Spleen (tissue), 11 donors: Measurements from ENCODE around the gene MYOZ2. TPM values are rescaled to one million over a fixed set of nuclear protein-coding genes. Genes with fewer than 3 reads are reported as not detected.

ENCODE experiments used
- DNase-seq: peaks from one replicate; pipeline ENCODE4 v3.0.0-alpha.2; 2020
- H3K27ac ChIP-seq, 8 donors: fragments of 200-600 bp; sonication (generic) in 7 of 8; 1 replicate in 4 of 8; 2 replicates in 4 of 8; pipeline versions ENCODE4 v1.5.0 to v1.8.0; 2016 to 2021; ENCODE audit warnings: inconsistent platforms in 4 of 8, mild to moderate bottlenecking in 4 of 8, moderate library complexity in 1 of 8
- H3K27me3 ChIP-seq, 7 donors: fragments of 200-600 bp; sonication (generic) in 6 of 7; replicated peaks in 1 of 7; 1 replicate in 4 of 7; 2 replicates in 3 of 7; pipeline versions ENCODE4 v1.5.0 to v1.8.0; 2016 to 2021; ENCODE audit warnings: inconsistent platforms in 3 of 7, mild to moderate bottlenecking in 1 of 7
- H3K36me3 ChIP-seq, 6 donors: fragments of 200-600 bp; sonication (generic) in 5 of 6; 1 replicate in 4 of 6; 2 replicates in 2 of 6; pipeline versions ENCODE4 v1.5.0 to v1.8.0; 2016 to 2021; ENCODE audit warnings: inconsistent platforms in 2 of 6
- H3K4me1 ChIP-seq, 6 donors: fragments of 200-600 bp; sonication (generic) in 5 of 6; 1 replicate in 3 of 6; 2 replicates in 3 of 6; pipeline versions ENCODE4 v1.5.0 to v1.8.0; 2016 to 2021; ENCODE audit warnings: inconsistent platforms in 3 of 6
- H3K4me3 ChIP-seq, 8 donors: fragments of 200-600 bp; sonication (generic) in 7 of 8; 1 replicate in 4 of 8; 2 replicates in 4 of 8; pipeline versions ENCODE4 v1.5.0 to v1.8.0; 2016 to 2021; ENCODE audit warnings: inconsistent platforms in 4 of 8, mild to moderate bottlenecking in 4 of 8, moderate library complexity in 2 of 8
- H3K9me3 ChIP-seq, 8 donors: fragments of 200-600 bp; sonication (generic) in 7 of 8; 1 replicate in 4 of 8; 2 replicates in 4 of 8; pipeline versions ENCODE4 v1.5.0 to v1.8.0; 2016 to 2021; ENCODE audit warnings: inconsistent platforms in 4 of 8
- CTCF ChIP-seq, 11 experiments: fragments of 200-600 bp in 7 of 11; fragments of 450-650 bp in 4 of 11; sonication (generic) in 4 of 11; IDR thresholded peaks in 8 of 11; conservative IDR thresholded peaks in 3 of 11; 1 replicate in 7 of 11; 2 replicates in 4 of 11; pipeline versions ENCODE4 v1.4.0 to v1.8.0; 2016 to 2021; ENCODE audit warnings: antibody characterized with exemption in 11 of 11, inconsistent platforms in 4 of 11, mild to moderate bottlenecking in 1 of 11
- POLR2A ChIP-seq, 3 donors: fragments of 450-650 bp; IDR thresholded peaks; one replicate each; pipeline ENCODE4 v1.5.1; 2017; ENCODE audit warnings: antibody characterized with exemption in 3 of 3, mild to moderate bottlenecking in 1 of 3
- POLR2AphosphoS5 ChIP-seq, 3 donors: sonication (generic); formaldehyde crosslinking; IDR thresholded peaks; one replicate each; pipeline ENCODE4 v1.5.1; 2017; ENCODE audit warnings: antibody characterized with exemption in 3 of 3
- WGBS, 5 donors: extraction: QIAGEN DNeasy Blood & Tissue Kit in 3 of 5; methylation state at CpG; one replicate each; pipeline versions ENCODE4 v1.1.5 to v1.1.7; 2013 to 2018; 5-methylcytosine and 5-hydroxymethylcytosine counted together
- intact Hi-C: fragments of 100-400 bp; cut with DNase I; formaldehyde crosslinking; loops from one replicate; pipeline ENCODE4 v1.15.0; 2023; ENCODE audit warnings: low total_unique reads
- polyA plus RNA-seq, 3 donors: library from polyadenylated mRNA; stranded (reverse); fragments of 200-250 nt; gene quantifications; one replicate each; pipeline ENCODE4 v1.2.1, GENCODE V29; 2013
- total RNA-seq, 7 donors: library from RNA; depleted of rRNA in 3 of 7; stranded (reverse); fragments of >200 nt in 3 of 7; fragmentation: NEBNext Ultra II Directional in 4 of 7; extraction: Animal tissue kit (Norgen Biotek cat#: 25700) in 4 of 7; gene quantifications; one replicate each; pipeline versions ENCODE4 v1.1.0 to v1.2.1, GENCODE V29; 2016 to 2021
- donor health status: healthy with polysubstance abuse.
- donor health status: DM: no; HTN: no; CAD: no; lungs with moderate emphysema.
- donor health status: DM: no; HTN: no; CAD: no.
- donor health status: Bipolar disorder and iron deficiency.
- donor health status: healthy.
- donor health status: DM: no; HTN: no; CAD: no.
- donor health status: DM: yes; HTN: yes; CAD: no.

MYOZ2 gene
- total and polyA plus RNA-seq, 10 donors = 0.26 to 0.54 (median 0.41) TPM; not detected in 1

GRCh38 chr4:119103263-119103662 is 32.4 kb upstream of the MYOZ2 start:
- no peak for TF ChIP-seq CTCF (IDR thresholded peaks at IDR 0.05 in 8 of 11, conservative IDR thresholded peaks at IDR 0.05 in 3 of 11)
- peak in 1 of 3 donors; percentile 33 for TF ChIP-seq POLR2AphosphoS5 (IDR thresholded peaks at IDR 0.05)
- no peak for TF ChIP-seq POLR2A (IDR thresholded peaks at IDR 0.05)
- Histone ChIP-seq H3K9me3 (no peaks in the 10 kb centered on the region), H3K4me3 (no peak overlapping the region), H3K36me3 (no peaks in the 10 kb centered on the region), H3K27me3 (peaks cover 0 to 3% (median 0%) of the 10 kb centered on the region in 7 donors), H3K27ac (peak overlapping the region in 4 of 8 donors; percentile 23 to 52 (median 42)), H3K4me1 (peaks cover 0 to 14% (median 9%) of the 10 kb centered on the region in 6 donors)
- WGBS, 5 donors = 7 to 49% (median 33%) methylated on average over 2 of the region's 2 CpGs
- no peak for DNase-seq
- intact Hi-C loops = no loop called here

DNA sequence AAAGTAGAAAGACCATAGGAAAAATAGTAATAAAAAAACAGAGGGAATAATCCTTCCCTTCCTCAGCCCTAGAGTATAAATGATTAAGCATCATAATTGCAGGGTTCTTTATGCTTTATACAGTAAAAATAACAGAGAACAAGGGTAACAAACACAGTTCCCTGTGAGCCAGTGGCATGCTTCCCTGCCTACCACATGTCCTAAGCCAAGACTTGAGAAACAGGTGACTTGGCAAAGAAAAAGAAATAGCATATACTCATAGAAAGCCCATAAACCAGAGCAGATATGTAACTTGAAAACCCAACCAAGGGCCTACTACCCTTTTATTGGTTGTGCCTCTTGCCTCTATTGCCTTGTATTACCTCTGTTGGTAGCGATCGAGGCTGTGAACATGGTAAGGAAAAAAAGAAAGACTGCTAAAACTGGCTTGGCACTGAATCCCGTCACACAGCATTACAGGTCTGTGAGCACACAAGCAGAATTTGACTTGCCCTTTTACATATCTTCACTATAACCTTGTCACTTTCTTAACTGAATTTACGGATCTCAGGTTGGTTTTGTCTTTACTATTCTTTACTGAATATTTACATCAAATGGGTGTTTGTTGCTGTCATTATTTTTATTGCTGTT is 30.9 kb upstream of the MYOZ2 start:
- intact Hi-C loops = no loop called here
- H3K9me3 ChIP-seq = no peaks in the 10 kb centered on the region
- H3K27ac ChIP-seq = no peak overlapping the region
- H3K4me3 ChIP-seq = no peak overlapping the region
- no peak for DNase-seq
- no peaks in the 10 kb centered on the region for H3K36me3 ChIP-seq
- peaks cover 0 to 3% (median 0%) of the 10 kb centered on the region in 7 donors for H3K27me3 ChIP-seq
- WGBS, 5 donors = 70 to 91% (median 83%) methylated on average over 4 of the region's 4 CpGs
- peaks cover 0 to 13% (median 9%) of the 10 kb centered on the region in 6 donors for H3K4me1 ChIP-seq
- no peak for TF ChIP-seq POLR2A (IDR thresholded peaks at IDR 0.05)
- TF ChIP-seq CTCF (IDR thresholded peaks at IDR 0.05 in 8 of 11, conservative IDR thresholded peaks at IDR 0.05 in 3 of 11) = no peak
- TF ChIP-seq POLR2AphosphoS5 (IDR thresholded peaks at IDR 0.05) = no peak

- Histone ChIP-seq H3K27ac (peak overlapping the region in 2 of 8 donors; percentile 11 to 22), H3K27me3 (peaks cover 0 to 3% (median 0%) of the 10 kb centered on the region in 7 donors), H3K4me1 (peaks cover 0 to 12% (median 9%) of the 10 kb centered on the region in 6 donors), H3K36me3 (no peaks in the 10 kb centered on the region), H3K9me3 (no peaks in the 10 kb centered on the region), H3K4me3 (no peak overlapping the region)
- DNase-seq = no peak
- intact Hi-C loops = no loop called here
- WGBS, 5 donors = 86 to 94% (median 89%) methylated on average over 1 of the region's 1 CpG
- TF ChIP-seq CTCF (IDR thresholded peaks at IDR 0.05 in 8 of 11, conservative IDR thresholded peaks at IDR 0.05 in 3 of 11) (no peak), POLR2AphosphoS5 (IDR thresholded peaks at IDR 0.05) (no peak), POLR2A (IDR thresholded peaks at IDR 0.05) (no peak)
These were observed 30.0 kb upstream of the MYOZ2 start for GRCh38 chr4:119105605-119106004.
